ENCODE measurements around the gene DYNC2I2.

Gene DYNC2I2

DNA sequence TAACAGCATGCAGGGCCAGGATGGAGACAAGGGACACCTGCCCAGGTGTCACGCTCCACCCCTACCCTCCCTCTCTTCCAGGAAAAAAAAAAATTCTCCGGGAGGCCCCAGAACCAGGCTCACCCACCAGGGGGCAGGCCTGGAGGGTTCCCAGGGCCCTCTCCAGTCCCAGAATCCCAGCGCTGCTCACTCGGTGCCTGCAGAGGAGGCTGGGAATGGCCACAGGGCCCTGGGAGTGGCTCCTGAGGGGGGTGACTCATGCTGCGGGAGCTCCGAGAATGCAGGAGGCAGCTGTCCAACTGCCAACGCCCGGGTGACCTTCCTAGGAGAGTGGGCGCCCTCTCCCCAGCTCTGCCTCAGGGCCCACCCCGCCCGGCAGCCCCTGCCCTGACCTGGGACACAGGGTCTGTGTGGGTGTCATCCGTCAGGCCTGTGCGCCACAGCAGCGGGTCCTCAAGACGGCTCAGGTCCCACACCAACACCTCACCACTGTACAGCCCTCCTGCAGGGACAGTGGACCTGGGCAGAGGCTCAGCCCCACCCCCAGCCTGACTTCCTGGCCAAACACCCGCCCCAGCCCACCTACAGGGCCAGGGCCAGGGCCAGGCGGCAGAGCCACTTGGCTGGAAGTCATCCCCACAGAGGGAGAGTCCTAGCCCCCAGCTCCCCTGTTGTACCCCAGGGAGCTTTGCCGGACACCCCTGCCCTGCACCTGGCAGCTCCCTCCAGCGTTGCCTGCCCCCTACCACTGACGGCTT, 21.2 kb downstream of the DYNC2I2 start:
- no peak for DNase-seq

DNA sequence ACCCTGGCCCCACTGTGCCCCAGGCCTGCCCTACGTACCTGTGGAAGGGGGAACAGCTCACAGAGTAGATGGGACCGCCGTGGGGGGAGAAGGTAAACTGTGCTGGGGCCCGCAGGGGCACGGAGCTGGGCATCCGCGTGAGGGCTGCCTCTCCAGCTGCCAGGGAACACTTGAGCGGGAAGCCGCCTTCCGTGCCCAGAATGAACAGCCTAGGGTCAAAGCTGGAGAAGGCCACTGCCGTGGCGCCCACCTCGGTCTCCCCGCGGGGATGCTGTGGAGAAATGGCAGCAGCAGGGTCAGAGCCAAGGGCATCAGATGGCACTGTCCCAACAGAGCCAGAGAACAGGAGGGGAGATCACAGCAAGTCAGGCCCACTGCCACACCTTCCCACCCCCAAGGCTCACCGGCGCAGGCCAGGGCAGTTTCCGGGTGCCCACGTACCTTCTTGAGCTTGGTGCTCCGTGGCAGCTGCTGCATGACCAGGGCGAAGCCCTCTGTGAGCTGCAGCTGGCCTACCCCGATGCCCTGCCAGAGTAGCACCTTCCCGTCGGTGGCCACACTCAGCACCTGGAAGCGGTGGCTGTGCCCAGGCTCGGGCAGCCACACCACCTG, 21.9 kb downstream of the DYNC2I2 start:
- DNase-seq = no peak

DNA sequence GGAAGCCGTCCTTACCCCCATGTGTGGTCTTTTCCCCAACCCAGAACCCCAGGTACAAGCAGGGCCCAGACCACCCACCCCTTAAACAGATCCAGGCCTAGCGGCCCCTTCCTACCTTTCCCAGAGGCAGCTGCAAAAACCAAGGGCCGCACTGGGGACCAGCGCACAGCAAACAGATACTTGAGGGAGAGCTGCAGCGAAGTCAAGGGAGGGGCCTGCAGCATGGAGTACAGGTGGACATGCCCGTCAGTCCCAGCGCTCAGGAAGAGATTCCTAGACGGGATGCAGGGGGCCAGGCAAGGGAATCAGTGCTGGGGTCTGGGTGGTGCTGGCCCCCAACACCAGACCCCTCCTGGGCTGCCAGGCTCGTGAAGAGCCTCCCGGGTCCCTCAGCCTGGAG, 22.5 kb downstream of the DYNC2I2 start:
- DNase-seq = no peak

DNA sequence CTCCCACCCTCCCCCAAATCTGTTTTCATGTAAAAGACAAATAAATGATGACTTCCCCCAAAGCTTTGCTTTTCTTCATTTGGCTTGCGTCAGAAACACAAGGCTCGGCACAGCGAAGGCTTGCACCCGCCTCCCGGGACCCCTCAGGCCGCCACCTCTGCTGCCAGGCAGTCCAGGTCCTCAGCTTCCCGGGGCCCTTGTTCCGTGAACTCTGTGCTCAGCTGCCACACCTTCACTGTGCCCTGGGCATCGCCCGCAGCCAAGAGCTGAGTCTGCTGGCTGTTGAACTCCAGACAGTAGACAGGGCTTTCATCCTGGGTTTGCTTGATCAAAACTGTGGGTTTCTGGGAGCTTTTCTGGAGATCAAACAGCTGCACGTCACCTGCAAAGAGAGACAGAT, 23.0 kb downstream of the DYNC2I2 start:
- no peak for DNase-seq

DNA sequence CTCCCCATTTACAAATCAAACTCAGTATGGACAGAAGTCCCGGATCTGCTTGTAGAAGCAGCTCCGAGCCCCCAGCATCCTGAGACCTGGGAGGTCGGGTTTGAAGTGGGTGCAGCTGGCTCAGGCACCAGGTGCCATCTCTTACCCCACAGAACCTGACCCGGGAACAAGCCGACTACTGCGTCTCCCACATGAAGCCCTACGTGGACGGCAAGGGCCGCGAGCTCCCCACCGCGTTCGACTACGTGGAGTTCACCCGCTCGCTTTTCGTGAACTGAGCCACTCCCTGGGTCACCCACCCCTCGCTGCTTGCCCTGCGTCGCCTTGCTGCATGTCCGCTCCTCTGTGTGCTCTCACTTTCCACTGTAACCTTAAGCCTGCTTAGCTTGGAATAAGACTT, 23.6 kb downstream of the DYNC2I2 start:
- no peak for DNase-seq

DNA sequence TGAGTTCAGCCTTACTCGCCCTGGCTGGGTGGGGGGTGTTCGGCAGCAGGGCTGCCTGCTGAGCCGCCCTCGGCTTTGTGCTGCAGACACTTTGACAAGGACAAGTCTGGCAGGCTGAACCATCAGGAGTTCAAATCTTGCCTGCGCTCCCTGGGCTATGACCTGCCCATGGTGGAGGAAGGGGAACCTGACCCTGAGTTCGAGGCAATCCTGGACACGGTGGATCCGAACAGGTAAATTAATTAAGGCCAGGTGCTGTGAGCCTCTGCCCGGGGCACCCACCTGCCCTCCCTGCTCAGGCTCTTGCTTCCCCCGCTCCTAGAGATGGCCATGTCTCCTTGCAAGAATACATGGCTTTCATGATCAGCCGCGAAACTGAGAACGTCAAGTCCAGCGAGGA, 24.2 kb downstream of the DYNC2I2 start:
- DNase-seq = no peak

DNA sequence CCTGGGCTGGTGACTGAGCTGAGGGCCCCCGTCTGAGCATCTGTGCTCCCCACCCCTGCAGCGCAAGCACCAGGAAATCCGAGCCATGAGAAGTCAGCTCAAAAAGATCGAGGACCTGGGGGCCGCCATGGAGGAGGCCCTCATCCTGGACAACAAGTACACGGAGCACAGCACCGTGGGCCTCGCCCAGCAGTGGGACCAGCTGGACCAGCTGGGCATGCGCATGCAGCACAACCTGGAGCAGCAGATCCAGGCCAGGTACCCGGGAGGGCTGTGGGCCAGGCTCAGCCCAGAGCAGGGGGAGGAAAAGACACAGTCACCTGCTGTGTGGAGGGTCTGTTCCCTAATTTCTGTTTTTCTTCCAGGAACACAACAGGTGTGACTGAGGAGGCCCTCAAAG, 24.6 kb downstream of the DYNC2I2 start:
- DNase-seq = no peak

DNA sequence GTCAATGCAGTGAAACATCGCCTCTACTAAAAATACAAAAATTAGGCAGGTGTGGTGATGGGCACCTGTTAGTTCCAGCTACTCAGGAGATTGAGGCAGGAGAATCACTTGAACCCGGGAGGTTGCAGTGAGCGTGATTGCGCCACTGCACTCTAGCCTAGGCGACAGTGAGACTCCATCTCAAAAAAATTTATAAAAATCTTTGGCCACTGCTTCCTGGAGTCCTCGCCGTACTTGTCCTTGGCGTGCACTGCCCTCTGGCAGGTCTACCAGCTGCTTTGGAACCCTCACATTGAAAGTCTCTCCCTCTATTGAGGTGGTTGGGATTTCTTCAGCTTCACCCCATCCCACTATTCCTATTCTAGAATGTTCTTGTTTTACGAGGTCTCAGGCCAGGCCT, 25.0 kb downstream of the DYNC2I2 start:
- DNase-seq = no peak

DNA sequence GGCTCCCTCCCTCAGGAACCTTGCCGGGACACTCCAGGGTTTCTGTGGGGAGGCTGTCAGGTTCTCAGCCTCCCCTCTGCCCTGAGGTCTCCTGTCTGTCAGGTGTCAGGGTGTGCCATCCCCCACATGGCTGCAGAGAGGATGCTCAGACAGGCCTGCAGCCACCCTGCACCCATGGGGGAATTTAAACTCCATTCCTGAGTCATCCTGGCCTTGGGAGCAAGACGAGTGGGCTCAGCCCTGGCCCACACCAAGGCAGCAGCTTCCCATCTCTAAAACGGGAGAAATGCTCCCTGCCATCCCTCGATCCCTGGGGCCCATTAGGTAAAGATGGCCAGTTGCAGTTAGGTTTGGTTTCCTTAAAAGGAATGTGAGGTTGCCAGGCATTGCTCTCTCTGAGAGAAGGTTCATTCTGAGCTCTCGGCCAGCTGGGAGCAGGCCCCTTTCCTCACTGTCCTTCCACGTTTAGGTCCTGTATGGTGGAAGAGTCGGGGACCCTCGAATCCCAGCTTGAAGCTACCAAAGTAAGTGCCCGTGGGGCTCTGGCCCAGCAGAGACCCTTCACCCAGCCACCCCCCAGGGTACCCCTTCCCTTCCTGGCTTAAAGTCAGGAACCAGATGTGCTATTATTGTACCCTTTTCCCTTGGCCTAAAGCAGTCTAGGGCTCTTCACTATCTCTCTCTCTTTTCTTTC, 26.6 kb downstream of the DYNC2I2 start:
- DNase-seq = no peak

DNA sequence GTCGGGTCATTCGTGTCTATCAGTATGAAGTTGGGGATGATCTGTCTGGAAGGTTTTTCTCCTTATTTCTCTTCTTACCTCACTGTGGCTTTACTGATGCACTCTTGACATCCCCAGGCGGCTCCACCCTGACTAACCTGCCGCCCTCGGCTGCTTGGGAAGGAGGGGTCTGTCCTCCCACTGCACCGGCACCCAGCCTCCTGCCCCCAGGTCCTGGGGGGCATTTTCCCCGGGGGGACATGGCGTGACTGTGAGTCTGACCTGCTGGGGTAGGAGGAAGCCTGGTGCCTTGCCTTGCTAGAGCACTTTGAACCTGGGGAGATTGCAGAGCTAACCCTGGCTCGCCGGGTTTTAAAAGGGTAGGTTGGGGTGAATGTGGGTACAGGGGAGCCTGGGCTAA, 27.5 kb downstream of the DYNC2I2 start:
- DNase-seq = no peak

DNA sequence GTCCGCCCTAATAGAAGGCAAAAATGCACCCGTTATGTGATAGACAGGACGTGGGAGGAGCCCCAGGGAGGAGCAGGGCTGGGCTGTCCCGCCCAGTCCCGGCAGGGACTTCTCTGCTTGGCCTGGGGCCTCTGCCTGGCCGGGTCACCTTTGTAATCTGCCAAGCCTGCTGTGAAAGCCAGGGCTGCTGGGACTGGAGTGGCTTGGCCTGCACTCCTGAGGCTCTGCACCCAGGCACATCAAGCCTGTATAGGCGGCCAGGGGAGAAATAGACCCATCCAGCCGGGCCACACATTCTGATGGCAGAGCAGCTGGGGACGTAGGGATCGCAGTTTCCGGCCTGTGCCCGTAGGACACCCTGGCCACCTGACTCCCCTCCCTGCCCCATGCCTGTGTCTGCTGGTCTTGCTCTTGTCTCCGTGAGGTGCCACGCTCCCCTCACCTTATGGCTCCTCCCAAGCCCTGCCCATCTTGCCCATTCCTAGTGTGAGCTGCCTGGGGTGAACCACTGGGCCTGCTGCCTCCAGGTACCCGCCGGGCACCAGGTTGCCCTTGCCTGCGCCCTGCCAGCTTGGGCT, 28.1 kb downstream of the DYNC2I2 start:
- no peak for DNase-seq

DNA sequence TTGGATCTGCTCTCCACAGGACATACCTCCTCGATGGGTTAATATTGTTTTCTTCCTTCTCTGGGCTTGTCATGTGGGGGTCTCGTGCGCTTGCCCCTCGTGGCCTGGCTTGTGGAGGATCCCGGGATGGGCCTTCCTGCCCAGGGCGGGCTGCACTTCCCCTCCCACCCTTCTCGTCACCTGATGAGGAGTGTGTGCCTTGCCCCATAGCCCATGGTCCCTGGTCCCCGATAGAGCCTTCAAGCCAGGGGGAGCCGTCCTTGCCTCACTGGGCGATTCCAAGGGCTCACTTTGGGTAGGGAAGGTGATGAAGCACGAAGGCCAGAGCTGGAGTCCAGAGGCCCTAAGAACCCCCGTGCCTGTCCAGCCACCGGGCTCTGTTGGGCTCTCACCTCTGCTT, 28.7 kb downstream of the DYNC2I2 start:
- no peak for DNase-seq

DNA sequence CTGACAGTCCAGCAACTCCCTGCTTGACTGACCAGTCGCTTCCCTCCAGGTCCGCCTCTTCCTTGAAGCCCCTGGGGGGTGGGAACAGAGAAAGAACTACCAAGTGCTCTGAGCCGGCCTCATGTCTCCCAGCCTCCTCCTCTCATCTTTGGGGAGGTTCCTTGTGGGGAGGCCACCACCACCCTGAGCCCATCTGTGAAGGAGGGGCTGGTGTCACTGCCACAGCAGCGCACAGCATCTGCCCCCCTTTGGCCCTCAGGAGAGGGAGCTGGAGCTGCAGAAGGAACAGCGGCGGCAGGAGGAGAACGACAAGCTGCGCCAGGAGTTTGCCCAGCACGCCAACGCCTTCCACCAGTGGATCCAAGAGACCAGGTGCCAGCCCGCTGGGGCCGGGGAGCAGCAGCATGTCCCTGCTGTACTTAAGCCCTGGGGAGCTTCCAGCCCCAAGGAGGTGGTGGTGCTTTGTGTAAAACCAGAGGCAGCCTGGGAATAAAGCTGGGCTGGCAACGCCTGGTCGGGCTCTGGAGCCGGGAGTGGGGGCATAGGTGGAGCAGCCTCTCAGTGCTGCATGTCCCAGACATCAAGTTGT, 29.4 kb downstream of the DYNC2I2 start:
- DNase-seq = no peak

DNA sequence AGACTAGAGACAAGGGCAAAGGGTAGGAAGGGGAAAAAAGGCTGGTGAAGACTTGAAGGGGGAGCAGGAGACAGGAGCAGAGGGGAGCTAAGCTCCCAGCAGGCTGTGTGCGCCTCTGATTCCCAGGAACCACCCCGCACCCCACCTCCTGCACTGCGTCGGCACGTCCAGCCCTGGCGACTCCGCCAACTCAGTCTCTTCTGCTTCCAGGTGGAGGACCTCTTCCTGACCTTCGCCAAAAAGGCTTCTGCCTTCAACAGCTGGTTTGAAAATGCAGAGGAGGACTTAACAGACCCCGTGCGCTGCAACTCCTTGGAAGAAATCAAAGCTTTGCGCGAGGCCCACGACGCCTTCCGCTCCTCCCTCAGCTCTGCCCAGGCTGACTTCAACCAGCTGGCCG, 30.5 kb downstream of the DYNC2I2 start:
- DNase-seq = no peak

DNA sequence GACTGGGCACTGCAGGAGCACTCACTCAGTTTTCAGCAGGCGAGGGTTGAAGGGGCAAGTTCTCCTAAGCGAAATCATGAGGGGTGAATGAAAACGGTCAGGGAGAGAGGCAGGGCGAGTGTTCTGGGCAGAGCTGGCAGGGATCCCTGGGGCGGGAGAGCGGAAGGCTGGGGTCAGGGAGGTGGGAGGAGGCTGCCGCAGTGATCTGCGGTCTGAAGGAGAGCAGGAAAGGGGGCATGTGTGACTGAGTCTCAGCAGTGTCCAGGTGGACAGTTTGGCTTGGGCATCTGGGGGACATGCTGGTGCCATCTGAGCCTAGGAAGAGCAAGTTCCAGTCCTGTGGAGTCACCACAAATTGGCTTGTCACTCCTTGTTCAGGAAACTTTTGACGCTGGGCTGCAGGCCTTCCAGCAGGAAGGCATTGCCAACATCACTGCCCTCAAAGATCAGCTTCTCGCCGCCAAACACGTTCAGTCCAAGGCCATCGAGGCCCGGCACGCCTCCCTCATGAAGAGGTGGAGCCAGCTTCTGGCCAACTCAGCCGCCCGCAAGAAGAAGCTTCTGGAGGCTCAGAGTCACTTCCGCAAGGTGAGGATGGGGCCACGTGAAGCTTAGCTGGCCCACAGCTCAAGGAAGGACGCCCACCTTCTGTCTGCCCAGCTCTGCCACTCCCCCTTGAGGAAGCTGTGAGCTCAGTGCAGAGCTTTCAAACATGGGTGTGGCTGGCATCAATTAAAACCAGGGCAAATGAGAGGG, 31.1 kb downstream of the DYNC2I2 start:
- DNase-seq = no peak

DNA sequence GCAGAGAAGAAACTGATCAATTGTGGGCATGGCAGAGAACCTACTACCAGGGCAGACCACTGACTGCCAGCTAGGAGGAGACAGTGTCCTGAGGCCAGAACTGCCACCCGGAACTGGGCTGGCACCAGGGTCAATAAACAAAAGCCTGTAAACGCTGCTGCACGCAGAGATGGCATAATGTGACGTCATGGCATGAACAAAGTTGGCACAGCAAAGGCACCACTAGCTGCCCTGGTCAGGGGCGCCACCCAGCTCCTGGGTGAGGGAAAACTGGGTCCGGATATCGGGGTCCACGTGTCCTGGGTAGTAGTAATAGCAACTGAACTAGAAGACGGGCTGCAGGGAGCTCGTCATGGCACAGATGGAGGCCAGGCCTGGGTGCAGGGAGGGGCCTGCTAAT, 32.1 kb downstream of the DYNC2I2 start:
- no peak for DNase-seq

DNA sequence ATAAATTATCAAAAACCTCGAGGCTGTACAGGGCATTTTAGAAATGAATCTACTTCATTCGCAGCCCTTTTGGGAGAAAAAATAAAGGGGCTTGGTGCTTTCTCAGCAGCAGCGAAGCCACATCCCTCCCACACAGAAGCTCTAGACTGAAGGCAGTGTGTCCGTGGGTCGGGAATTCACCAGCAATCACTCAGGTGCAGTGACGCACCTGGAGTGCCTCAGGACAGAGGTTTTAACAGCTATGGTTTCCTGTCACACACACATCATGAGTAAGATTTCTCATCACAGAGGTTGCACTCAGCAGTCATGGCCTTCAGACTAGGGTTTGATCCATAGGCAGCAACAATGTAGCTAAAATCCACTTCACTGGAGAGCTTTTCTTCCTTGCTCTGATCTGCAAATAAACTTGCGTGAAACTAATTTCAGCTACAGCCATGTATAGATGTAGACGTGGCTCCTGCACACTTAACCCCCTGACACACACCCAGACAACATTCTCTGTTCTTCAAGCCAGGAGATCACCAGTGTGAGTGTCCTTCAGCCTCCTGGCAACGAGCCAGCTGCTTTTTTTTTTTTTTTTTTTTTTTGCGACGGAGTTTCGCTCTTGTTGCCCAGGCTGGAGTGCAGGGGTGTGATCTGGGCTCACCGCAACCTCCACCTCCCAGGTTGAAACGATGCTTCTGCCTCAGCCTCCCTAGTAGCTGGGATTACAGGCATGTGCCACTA, 34.8 kb downstream of the DYNC2I2 start:
- no peak for DNase-seq

DNA sequence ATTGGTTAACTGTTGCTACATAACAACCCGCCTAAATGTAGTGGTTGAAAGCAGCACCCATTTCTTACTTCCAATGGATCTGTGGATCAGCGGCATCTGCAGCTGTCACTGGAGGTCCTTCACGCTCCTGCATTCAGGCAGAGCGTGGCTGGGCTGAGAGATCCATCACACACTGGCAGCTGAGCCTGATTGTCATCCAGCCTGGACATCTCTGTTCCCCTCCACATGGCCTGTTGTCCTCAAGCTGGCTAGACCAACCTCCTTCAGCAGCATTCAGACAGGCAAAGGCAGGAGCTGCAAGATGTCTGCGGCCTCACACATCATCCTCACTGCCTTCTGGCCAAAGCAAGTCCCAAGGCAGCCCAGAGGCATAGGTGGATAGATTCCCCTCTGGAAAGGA, 36.9 kb downstream of the DYNC2I2 start:
- no peak for DNase-seq

DNA sequence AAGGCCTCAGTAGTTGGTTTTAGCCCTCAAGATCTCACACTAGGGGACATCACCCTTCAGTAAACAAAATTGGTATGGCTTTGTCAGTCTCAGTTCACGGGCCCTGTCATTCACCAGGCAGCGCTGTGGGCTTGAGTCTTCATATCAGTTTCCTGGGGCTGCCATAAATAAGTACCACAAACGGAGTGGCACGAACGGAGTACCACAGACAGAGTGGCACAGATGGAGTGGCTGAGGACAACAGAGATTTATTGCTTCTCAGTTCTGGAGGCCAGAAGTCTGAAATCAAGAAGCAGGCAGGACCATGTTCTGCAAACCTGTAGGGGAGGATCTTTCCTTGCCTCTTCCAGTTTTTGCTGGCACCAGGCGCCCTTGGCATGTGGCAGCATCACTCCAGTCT, 37.5 kb downstream of the DYNC2I2 start:
- no peak for DNase-seq

DNA sequence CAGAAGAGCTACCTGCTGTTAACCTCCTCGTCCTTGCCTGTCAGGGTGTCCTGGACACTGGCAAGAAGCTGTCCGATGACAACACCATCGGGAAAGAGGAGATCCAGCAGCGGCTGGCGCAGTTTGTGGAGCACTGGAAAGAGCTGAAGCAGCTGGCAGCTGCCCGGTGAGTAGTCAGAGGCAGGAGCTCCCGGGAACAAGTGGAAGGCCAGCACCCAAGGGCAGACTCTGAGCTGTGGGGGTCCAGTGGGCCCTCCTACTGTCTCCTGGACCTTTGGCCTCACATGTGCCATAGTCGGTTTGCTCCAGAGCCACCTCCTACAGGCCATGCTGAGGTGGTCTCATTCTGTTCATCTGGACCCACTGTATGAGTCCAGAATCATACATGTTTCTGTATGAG, 38.7 kb downstream of the DYNC2I2 start:
- DNase-seq = no peak

DNA sequence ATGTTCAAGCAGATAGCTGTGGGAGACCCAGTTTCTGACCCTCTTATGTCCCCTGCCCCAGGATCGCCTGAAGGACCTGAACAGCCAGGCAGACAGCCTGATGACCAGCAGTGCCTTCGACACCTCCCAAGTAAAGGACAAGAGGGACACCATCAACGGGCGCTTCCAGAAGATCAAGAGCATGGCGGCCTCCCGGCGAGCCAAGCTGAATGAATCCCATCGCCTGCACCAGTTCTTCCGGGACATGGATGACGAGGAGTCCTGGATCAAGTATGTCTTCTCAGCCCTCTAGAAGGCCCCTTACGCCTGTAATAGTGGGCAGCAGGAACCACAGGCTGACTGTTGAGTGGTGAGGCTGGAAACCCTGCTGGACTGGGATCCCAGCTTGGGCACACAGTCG, 41.1 kb downstream of the DYNC2I2 start:
- no peak for DNase-seq

DNA sequence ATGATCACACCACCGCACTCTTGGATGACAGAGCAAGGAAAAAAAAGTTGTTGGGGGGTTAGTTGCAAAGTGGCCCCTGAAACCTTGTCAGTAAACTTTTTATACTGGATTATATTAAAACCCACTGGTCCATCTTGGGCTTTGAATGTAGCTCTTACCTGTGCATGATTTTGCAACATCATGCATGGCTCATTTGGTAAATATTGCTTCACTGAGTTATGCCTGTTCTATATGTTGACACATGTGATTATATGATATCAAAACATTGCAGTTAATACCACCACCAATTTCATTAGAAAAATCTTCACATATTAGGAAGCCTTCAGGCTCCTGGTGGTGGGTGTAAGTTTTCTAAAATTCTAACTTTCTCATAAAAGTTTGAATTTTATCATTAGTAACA, 41.9 kb downstream of the DYNC2I2 start:
- DNase-seq = no peak

All from CD4-positive, alpha-beta T cell treated with Interleukin-17A for 1 hour (primary cell).